ENCODE measurements around the gene TNS1. TPM values are rescaled to one million over a fixed set of nuclear protein-coding genes. Genes with fewer than 3 reads are reported as not detected.

The TNS1 gene
- polyA plus RNA-seq, 1 donor from 2014 or later, result not detected

- Mint-ChIP-seq H3K27me3 (peaks cover 20% of the 10 kb centered on the region), H3K4me1 (no peaks in the 10 kb centered on the region), H3K4me3 (peak overlapping the region in 1 of 4 donors; percentile 47), H3K36me3 (no peaks in the 10 kb centered on the region), H3K9me3 (peaks cover 0 to 2% (median 0%) of the 10 kb centered on the region in 3 donors), H3K27ac (peak overlapping the region in 1 of 3 donors; percentile 40)
Measured at GRCh38 chr2:217916504-217917254, 86.1 kb downstream of the TNS1 start.

- Mint-ChIP-seq H3K4me3 (no peak overlapping the region), H3K36me3 (no peaks in the 10 kb centered on the region), H3K9me3 (peaks cover 0 to 2% (median 0%) of the 10 kb centered on the region in 3 donors), H3K27ac (no peak overlapping the region), H3K4me1 (no peaks in the 10 kb centered on the region), H3K27me3 (peaks cover 20% of the 10 kb centered on the region)
Measured at GRCh38 chr2:217915706-217916105, 87.1 kb downstream of the TNS1 start.

GRCh38 chr2:217914878-217915277 is 87.9 kb downstream of the TNS1 start:
- Mint-ChIP-seq H3K36me3 (no peaks in the 10 kb centered on the region), H3K4me1 (no peaks in the 10 kb centered on the region), H3K4me3 (no peak overlapping the region), H3K9me3 (peaks cover 0 to 2% (median 0%) of the 10 kb centered on the region in 3 donors), H3K27me3 (peaks cover 18% of the 10 kb centered on the region), H3K27ac (no peak overlapping the region)

DNA sequence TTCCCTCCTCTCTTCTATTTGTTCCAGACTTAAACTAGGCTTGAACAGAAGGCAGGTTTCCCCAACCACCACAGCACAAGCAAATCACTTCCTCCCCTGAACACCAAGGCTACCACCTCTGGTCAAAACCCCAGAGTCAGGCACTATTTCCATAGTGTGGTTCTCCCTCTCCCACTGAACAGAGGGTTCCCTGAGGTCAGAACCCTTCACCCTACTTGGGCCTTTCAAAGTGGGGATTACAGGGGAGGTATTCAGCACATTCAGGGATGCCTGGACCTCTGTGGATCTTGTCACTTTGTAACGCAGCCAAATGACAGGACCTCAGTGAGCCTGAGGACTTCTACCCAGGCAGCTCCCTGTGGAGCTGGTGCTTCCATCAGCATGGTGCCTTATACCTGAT is 88.7 kb downstream of the TNS1 start:
- no peaks in the 10 kb centered on the region for H3K36me3 Mint-ChIP-seq
- H3K27ac Mint-ChIP-seq, result no peak overlapping the region
- peaks cover 15% of the 10 kb centered on the region for H3K27me3 Mint-ChIP-seq
- H3K9me3 Mint-ChIP-seq, result peaks cover 0 to 2% (median 0%) of the 10 kb centered on the region in 3 donors
- H3K4me3 Mint-ChIP-seq, result no peak overlapping the region
- H3K4me1 Mint-ChIP-seq, result no peaks in the 10 kb centered on the region

- Mint-ChIP-seq H3K4me1 (no peaks in the 10 kb centered on the region), H3K27ac (no peak overlapping the region), H3K9me3 (peaks cover 0 to 2% (median 0%) of the 10 kb centered on the region in 3 donors), H3K36me3 (no peaks in the 10 kb centered on the region), H3K4me3 (no peak overlapping the region), H3K27me3 (peaks cover 11% of the 10 kb centered on the region)
Measured at GRCh38 chr2:217913436-217913835, 89.4 kb downstream of the TNS1 start.

DNA sequence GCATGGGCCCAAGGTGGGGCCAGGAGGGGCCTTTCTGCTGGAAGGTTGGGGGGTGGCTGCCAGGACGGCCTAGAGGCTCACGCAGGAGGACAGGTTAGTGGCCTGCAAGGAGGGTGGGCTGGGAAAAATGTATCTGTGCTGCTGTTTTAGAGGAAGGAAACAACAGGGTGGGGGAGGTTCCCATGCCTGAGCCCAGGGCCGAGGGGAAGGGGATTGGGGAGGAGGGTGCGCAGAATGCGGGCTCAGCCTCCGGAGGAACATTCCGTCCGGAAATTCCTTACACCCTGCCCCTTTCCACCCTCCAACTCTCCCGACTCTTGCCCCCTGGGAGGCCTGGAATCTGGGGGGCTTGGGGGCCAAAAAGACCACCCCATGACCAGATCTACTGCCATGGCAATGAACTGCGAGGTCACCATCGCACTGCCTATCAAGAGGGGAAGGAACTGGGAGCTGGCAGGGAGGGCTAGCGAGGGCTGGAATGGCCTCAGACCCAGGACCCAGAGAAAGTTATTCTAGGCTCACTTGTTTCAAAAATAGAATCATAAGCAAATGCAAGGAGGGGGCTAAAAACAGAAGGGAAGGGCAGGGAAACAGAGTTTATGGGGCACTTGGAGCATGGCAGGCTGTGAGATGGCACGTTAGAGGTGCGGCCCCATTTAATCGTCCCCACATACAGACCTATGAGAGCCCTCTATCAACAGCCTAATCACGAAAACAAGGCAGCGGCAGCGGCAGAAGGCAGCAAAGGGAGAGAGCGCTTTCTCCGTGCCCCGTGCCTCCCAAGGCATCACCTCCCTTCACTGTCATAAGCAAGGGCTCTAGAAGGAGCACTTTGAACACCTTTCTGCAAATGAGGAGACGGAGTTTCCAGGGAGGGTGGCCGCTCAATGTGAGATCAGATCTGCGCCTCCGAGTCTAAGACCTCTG is 90.4 kb downstream of the TNS1 start:
- peaks cover 7% of the 10 kb centered on the region for H3K27me3 Mint-ChIP-seq

GRCh38 chr2:217911283-217912097 is 91.3 kb downstream of the TNS1 start:
- Mint-ChIP-seq H3K4me3 (peak overlapping the region in 1 of 4 donors; percentile 23), H3K9me3 (peaks cover 0 to 1% (median 0%) of the 10 kb centered on the region in 3 donors), H3K27me3 (peaks cover 7% of the 10 kb centered on the region), H3K27ac (no peak overlapping the region), H3K4me1 (no peaks in the 10 kb centered on the region), H3K36me3 (no peaks in the 10 kb centered on the region)

More for the DNA sequence above, 90.4 kb downstream of the TNS1 start:
- no peaks in the 10 kb centered on the region for H3K4me1 Mint-ChIP-seq
- H3K36me3 Mint-ChIP-seq, result no peaks in the 10 kb centered on the region
- no peak overlapping the region for H3K4me3 Mint-ChIP-seq
- H3K27ac Mint-ChIP-seq, result no peak overlapping the region
- peaks cover 0 to 3% (median 0%) of the 10 kb centered on the region in 3 donors for H3K9me3 Mint-ChIP-seq

- no peak overlapping the region for H3K27ac Mint-ChIP-seq
- H3K9me3 Mint-ChIP-seq, result peaks cover 0 to 1% (median 0%) of the 10 kb centered on the region in 3 donors
- no peak overlapping the region for H3K4me3 Mint-ChIP-seq
- no peaks in the 10 kb centered on the region for H3K4me1 Mint-ChIP-seq
- peaks cover 11% of the 10 kb centered on the region for H3K27me3 Mint-ChIP-seq
- H3K36me3 Mint-ChIP-seq, result no peaks in the 10 kb centered on the region
Measured at GRCh38 chr2:217910875-217911212, 92.0 kb downstream of the TNS1 start.

- H3K4me1 Mint-ChIP-seq, result no peaks in the 10 kb centered on the region
- H3K9me3 Mint-ChIP-seq, result peaks cover 0 to 3% (median 0%) of the 10 kb centered on the region in 3 donors
- peaks cover 12% of the 10 kb centered on the region for H3K27me3 Mint-ChIP-seq
- H3K4me3 Mint-ChIP-seq, result no peak overlapping the region
- H3K36me3 Mint-ChIP-seq, result no peaks in the 10 kb centered on the region
- no peak overlapping the region for H3K27ac Mint-ChIP-seq
Measured at GRCh38 chr2:217909156-217909820, 93.5 kb downstream of the TNS1 start.

DNA sequence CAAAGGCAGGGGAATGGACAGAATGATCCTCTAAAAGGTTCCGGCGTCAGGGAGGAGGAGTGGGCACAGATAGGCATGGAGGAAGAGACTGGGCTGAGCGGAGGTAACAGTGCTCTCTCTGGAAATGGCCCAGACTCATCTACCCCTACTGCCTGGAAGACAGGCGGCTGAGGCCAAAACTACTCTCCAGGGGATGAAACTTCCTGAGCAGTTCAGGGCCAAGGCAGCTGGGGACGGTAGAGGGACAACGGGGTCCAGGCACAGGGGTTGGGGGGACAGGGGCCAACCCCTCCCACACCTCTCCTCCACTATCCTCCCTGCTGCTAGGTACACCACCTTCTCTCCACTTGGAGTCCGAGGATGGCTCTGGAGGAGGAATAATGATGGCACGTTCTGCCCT is 94.3 kb downstream of the TNS1 start:
- H3K9me3 Mint-ChIP-seq, result peaks cover 0 to 3% (median 0%) of the 10 kb centered on the region in 3 donors
- peaks cover 12% of the 10 kb centered on the region for H3K27me3 Mint-ChIP-seq
- no peaks in the 10 kb centered on the region for H3K36me3 Mint-ChIP-seq
- no peak overlapping the region for H3K4me3 Mint-ChIP-seq
- no peak overlapping the region for H3K27ac Mint-ChIP-seq
- no peaks in the 10 kb centered on the region for H3K4me1 Mint-ChIP-seq

DNA sequence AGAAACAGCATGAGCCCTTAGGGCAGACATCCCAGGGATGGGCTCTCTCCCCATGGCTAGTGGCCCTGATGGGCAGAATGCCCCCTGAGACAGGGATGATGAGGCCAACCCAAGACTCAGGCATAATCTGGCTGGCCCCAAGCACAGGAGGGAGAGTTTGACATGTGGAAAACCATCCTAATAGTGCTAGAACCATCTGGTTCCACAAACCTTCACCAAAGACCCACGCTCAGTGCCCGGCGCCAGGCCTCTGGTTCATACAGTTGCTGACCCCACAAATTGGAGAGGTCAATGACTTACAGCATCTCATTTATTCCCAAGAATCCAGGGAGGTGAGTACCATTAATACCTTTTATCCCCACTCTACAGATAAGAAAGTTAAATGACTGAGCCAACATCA is 95.5 kb downstream of the TNS1 start:
- no peak overlapping the region for H3K4me3 Mint-ChIP-seq
- peaks cover 0 to 3% (median 0%) of the 10 kb centered on the region in 3 donors for H3K9me3 Mint-ChIP-seq
- H3K27me3 Mint-ChIP-seq, result peaks cover 12% of the 10 kb centered on the region
- no peaks in the 10 kb centered on the region for H3K36me3 Mint-ChIP-seq
- H3K4me1 Mint-ChIP-seq, result no peaks in the 10 kb centered on the region
- no peak overlapping the region for H3K27ac Mint-ChIP-seq

DNA sequence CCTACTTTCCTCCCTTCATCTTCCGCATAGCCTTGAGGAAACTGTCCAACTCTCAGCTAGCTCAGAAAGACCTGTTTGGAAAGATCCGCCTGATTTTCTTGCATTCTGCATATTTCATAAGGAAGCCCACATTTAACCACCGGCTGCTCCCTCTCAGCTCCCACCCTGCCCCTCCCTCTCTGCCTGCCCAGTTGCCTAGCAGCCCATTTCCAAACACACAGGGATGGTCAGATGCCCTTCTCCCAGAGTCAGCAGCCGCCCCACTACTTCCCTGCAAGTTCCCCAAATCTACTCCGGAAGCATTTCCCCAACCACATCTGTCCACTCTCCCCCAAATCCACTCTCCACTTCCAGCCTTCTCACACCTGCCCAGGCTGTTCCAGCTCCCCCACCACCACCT is 96.0 kb downstream of the TNS1 start:
- H3K4me1 Mint-ChIP-seq, result no peaks in the 10 kb centered on the region
- H3K4me3 Mint-ChIP-seq, result no peak overlapping the region
- no peaks in the 10 kb centered on the region for H3K36me3 Mint-ChIP-seq
- no peak overlapping the region for H3K27ac Mint-ChIP-seq
- peaks cover 12% of the 10 kb centered on the region for H3K27me3 Mint-ChIP-seq
- peaks cover 0 to 3% (median 0%) of the 10 kb centered on the region in 3 donors for H3K9me3 Mint-ChIP-seq

GRCh38 chr2:217905896-217906295 is 96.9 kb downstream of the TNS1 start:
- H3K9me3 Mint-ChIP-seq, result peaks cover 0 to 3% (median 0%) of the 10 kb centered on the region in 3 donors
- H3K36me3 Mint-ChIP-seq, result no peaks in the 10 kb centered on the region
- H3K4me3 Mint-ChIP-seq, result no peak overlapping the region
- H3K27me3 Mint-ChIP-seq, result peaks cover 12% of the 10 kb centered on the region
- no peak overlapping the region for H3K27ac Mint-ChIP-seq
- no peaks in the 10 kb centered on the region for H3K4me1 Mint-ChIP-seq

GRCh38 chr2:217905395-217905794 is 97.4 kb downstream of the TNS1 start:
- Mint-ChIP-seq H3K27me3 (peaks cover 16% of the 10 kb centered on the region), H3K9me3 (peaks cover 0 to 3% (median 0%) of the 10 kb centered on the region in 3 donors), H3K4me3 (no peak overlapping the region), H3K27ac (no peak overlapping the region), H3K36me3 (peaks cover 2% of the 10 kb centered on the region), H3K4me1 (no peaks in the 10 kb centered on the region)
